HFF-Myc (cell line): Measurements from ENCODE around the gene SMIM27.
"Not testable (repeated sequence)": the region's sequence is repeated elsewhere in the genome, so short reads cannot be mapped to it uniquely, and the experiment has no call there.

ENCODE experiments used
- DNase-seq: peaks from one replicate; pipeline ENCODE4 v3.0.0-alpha.2; 2011; ENCODE audit warnings: low read depth; ENCODE audit errors: extremely low read depth
- H3K4me3 ChIP-seq: replicated peaks from 2 replicates; pipeline ENCODE4 v1.5.1; 2011; ENCODE audit warnings: low read depth, mild to moderate bottlenecking, control low read depth, low read length
- TF ChIP-seq, protein P1 (sequence below): IDR thresholded peaks from 2 replicates; pipeline ENCODE4 v1.5.1; 2012; ENCODE audit warnings: mild to moderate bottlenecking, low read depth, low read length, control low read depth; ENCODE audit errors: missing control alignments

Gene SMIM27

GRCh38 chr9:32543047-32543446, 9.1 kb upstream of the SMIM27 start:
- TF ChIP-seq, protein P1, sequence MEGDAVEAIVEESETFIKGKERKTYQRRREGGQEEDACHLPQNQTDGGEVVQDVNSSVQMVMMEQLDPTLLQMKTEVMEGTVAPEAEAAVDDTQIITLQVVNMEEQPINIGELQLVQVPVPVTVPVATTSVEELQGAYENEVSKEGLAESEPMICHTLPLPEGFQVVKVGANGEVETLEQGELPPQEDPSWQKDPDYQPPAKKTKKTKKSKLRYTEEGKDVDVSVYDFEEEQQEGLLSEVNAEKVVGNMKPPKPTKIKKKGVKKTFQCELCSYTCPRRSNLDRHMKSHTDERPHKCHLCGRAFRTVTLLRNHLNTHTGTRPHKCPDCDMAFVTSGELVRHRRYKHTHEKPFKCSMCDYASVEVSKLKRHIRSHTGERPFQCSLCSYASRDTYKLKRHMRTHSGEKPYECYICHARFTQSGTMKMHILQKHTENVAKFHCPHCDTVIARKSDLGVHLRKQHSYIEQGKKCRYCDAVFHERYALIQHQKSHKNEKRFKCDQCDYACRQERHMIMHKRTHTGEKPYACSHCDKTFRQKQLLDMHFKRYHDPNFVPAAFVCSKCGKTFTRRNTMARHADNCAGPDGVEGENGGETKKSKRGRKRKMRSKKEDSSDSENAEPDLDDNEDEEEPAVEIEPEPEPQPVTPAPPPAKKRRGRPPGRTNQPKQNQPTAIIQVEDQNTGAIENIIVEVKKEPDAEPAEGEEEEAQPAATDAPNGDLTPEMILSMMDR: no peak
- no peak overlapping the region for H3K4me3 ChIP-seq
- DNase-seq: no peak

DNA sequence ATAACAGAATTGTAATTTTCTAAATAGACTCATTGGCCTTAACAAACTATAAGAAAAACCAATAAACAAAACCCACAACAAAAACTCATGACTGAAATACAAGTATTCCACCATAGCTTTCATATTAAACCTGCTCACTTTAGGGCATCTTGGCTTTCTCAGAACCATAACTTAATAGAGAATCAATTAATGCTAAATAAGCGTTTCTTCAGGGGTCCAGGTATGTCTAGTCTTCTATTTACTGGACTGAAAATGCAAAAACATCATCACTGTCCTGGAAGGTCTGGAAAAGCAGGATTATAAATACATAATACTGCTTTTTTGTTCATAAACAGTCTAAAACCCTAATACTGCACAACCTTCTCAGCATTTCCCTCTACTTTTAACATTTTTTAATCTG, 6.2 kb upstream of the SMIM27 start:
- TF ChIP-seq, protein P1: no peak
- H3K4me3 ChIP-seq: no peak overlapping the region
- no peak for DNase-seq

GRCh38 chr9:32548213-32548612, 3.9 kb upstream of the SMIM27 start:
- DNase-seq, H3K4me3 ChIP-seq: not testable (repeated sequence)

GRCh38 chr9:32550150-32550561, 2.0 kb upstream of the SMIM27 start:
- H3K4me3 ChIP-seq: peak overlapping the region; percentile 79
- no peak for DNase-seq
- TF ChIP-seq, protein P1: no peak

GRCh38 chr9:32550562-32551275, 1.4 kb upstream of the SMIM27 start:
- TF ChIP-seq, protein P1: no peak
- H3K4me3 ChIP-seq: peak overlapping the region; percentile 79
- DNase-seq: peak; percentile 72

DNA sequence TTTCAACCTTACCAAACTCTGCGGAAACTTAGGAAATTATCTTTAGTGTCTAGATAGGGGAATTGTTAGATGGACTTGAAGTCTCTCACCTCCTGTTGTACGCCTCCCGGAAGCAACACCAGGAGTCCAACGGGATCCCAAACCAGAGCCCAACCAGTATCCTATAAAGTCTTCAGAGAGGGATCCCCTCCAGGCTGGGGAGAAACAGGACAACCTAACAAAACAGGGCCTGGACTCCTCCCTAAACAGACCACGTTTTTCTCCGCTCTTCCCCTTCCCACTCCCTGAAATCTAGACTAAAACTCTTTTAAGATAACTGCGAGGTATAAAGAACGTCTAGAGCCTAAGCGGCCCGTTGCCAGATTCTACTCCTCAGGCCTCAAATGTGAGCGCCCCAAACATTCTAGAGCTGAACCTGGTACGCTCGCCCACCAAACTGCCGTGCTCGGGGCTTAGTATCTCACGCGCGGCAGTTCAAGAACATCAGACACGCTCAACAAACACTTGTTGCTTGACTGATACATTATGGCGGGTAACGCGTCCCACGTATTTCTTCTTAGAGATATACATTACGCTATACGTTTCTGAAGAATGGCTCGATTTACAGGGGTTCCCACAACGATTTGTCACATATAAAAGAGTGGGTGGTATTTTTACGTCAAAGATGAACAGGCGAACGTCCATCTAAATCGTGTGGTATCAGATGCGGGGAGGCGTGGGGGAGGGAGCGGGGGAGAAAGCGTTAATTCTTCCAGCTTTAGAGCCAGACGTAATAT, 663 bp upstream of the SMIM27 start:
- no peak for DNase-seq
- peak overlapping the region; percentile 79 for H3K4me3 ChIP-seq
- TF ChIP-seq, protein P1: no peak

DNA sequence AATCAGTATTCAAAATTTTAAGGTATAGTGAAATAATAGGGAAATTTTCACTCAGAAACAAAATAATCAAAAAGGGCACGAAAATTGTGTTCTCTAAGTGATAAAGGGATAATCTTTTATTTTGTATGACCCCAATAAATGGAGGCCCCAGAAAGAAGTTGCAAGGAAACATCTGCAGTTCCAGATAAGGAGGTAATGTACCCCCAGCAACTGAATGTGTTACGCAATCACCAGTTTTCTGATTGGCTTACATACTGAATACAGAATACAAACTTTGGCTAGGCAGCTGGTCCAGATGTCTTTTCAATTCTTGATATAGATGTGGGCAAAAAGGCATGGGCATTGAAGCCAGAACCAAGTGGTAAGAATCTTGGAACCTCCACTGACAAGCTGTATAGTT, 2.0 kb downstream of the SMIM27 start:
- DNase-seq: no peak
- H3K4me3 ChIP-seq: no peak overlapping the region
- TF ChIP-seq, protein P1: no peak
